ENCODE data around the gene TMEM121.

The TMEM121 gene

DNA sequence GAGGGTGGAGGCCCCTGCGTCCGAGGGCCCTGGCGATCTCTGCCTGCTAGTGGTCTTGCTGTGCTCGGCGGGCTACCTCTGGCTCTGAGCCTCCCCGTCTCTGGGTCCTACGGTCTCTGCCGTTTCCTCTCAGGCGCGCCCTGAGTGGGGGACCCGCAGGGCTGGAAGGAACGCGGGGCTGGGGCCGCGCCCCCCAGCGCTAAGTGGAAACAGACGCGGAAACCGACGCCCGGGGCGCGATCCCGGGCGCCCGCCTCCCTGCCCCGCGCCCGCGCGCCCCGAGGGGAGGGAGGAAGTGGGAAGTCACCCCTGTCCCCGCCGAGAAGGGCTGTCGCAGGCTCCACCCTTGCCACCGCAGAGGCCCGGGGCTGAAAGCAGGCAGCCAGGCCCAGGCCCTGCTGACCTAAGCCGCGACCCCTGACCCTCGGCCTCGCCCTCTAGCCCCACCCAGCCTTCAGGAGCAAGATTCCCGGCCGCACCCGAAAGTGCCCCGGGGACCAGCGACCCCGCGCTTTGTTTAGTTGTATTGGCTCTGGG, 38.9 kb upstream of the TMEM121 start:
- DNase-seq: peak; percentile 65

DNA sequence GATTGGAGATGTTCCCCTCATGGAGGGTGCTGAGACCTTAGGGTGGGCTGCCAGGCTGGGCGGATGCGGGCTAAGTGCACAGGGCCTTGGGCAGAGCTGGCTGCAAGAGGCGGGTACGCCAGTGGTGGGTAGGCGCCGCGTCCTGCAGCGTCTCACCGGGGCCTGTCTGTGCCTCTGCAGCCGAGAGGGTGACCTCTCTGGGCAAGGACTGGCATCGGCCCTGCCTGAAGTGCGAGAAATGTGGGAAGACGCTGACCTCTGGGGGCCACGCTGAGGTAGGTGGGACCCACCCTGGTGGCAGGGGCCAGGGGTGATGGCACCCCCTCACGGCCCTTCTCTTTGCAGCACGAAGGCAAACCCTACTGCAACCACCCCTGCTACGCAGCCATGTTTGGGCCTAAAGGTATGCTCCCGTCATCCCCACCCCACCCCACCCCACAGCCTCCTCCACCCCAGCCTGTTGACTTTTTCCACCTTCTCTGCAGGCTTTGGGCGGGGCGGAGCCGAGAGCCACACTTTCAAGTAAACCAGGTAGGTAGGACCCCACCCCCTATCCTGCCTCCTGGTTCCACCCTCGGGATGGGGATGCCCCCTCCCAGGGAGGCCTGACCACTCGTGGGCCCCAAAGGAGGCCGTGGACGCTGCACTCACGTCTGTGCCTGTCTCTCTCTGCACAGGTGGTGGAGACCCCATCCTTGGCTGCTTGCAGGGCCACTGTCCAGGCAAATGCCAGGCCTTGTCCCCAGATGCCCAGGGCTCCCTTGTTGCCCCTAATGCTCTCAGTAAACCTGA, 38.2 kb upstream of the TMEM121 start:
- DNase-seq: peak; percentile 54

GRCh38 chr14:105488781-105489541, 37.4 kb upstream of the TMEM121 start:
- peak; percentile 47 for DNase-seq

GRCh38 chr14:105489542-105490266, 36.7 kb upstream of the TMEM121 start:
- peak; percentile 92 for DNase-seq

GRCh38 chr14:105490267-105490571, 36.2 kb upstream of the TMEM121 start:
- DNase-seq: no peak

GRCh38 chr14:105490572-105491365, 35.6 kb upstream of the TMEM121 start, which contains the start of gene TEDC1:
TSS of gene TEDC1 (plus strand) at chr14:105491246. CDS start at chr14:105491376, 130 bp downstream.
- peak; percentile 100 for DNase-seq

DNA sequence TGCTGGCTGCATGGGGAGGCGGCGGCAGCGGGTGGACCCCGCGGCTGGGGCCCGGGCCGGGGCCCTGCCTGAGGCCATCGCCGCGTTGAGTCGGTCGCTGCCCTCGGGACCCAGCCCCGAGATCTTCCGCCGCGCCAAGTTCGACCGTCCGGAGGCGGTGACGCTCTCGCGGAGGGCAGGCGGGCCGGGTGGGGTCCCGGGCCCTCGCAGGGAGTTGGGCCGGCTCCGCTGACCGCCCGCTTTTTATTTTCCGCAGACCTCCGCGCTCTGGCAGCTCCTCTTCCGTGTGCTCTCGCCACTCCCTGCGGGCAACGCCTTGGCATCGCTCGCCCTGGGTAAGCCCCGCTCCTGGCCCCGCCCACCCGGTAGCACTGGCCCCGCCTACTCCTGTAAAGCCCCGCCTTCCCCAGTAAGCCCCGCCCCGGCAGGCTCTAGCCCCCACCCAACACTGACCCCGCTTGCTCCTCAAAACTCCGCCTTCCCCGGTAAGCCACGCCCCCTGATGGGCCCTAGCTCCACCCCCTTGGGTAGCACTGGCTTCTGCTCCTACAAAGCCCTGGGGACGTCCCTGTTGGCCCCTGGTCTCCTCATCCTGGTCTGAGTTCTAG, 34.9 kb upstream of the TMEM121 start:
- DNase-seq: peak; percentile 82

DNA sequence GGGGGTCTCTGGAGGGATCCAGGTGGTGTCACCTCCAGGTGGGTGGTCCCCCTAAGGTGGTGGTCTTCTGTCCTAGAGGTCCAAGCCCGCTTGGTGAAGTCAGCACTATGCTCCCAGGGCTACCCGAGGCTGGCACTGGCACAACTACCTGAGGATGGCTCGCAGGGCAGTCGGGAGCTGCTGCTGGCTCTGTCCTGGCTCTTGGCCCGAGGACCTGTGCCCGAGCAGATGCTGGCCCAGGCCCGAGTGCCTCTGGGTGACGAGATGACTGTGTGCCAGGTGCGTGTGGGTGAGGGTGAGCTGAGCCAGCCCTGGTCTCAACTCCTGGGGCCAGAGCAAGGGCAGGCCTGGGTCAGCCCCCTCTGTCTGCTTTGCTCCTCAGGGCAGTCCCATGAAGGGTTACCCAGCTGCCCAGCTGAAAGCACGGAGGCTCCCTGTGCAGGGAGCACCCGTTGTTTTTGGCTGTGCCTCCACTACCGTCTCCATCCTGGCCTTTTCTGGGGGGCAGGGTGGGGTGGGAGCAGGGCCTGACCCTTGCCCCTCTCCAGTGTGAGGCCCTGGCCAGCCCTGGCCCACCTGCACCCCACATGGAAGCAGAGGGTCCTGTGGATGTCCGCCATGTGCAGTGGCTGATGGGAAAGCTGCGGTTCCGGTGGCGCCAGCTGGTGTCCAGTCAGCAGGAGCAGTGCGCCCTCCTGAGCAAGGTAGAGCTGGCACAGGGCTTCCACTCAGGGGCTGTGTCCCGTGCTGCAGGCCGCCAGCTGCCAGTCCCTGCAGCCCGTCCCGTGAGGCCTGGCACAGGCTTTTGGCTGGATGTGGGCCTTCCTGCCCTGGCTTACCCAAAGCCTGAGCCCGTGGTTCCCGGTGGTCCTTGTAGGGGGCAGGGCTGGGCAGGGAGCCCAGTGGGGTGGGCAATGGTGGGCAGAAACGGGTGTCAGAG, 34.1 kb upstream of the TMEM121 start:
- peak; percentile 67 for DNase-seq

DNA sequence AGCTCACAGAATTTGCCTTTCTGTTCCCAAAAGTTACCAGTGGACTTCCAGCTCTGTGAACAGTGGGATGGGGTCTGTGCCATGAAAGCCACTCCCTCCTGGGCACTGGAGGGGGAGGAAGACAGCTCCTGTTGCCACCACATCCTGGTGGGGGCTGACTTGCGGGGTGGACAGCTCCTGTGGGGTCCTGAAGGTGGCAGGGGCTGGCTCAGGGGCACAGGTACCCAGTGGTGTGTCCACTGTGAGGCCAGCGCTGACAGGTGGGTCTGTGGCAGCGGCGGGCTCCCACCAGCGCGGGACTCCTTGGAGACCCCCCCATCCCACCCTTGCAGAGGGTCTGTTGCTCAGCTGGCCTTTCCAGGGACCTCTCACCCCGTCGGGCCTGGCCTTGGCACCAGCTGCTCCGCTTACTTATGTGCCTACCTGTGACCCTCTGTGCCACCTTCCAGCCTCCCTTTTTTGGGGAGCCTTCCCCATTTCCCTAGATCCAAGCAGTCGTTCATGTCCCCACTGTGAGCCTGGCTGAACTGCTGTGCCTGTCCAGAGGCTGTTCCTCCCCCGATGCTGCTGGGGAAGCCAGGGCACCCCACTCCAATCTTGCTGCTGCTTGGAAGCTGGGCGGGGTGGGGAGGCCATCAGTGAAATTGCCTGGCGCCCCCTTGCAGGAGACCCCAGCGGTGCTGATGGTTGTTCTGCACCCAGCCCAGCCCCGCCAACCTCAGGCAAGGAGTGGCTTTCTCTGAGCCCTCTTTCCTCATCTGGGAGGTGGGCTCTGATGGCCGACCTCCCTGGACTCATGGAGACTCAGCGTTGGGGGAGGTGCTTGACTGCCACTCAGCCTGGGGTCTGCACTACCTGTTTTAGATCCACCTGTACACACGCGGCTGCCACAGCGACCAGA, 33.2 kb upstream of the TMEM121 start:
- peak; percentile 48 for DNase-seq

GRCh38 chr14:105493921-105494605, 32.3 kb upstream of the TMEM121 start:
- DNase-seq: no peak

DNA sequence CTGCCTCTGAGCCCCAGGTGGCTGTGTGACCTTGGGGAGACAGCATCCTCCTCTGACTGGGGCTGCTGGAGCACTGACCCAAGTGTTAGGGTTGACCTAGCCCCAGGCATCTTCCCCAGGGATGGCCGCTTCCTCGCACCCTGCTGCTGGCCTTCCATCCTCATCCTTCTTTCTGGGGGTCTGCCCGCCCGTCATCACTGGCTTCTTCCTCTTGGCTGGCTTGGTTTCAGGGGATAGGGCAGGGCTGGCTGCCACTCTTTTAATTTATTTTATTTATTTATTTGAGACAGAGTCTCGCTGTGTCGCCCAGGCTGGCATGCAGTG, 31.8 kb upstream of the TMEM121 start:
- DNase-seq: no peak

DNA sequence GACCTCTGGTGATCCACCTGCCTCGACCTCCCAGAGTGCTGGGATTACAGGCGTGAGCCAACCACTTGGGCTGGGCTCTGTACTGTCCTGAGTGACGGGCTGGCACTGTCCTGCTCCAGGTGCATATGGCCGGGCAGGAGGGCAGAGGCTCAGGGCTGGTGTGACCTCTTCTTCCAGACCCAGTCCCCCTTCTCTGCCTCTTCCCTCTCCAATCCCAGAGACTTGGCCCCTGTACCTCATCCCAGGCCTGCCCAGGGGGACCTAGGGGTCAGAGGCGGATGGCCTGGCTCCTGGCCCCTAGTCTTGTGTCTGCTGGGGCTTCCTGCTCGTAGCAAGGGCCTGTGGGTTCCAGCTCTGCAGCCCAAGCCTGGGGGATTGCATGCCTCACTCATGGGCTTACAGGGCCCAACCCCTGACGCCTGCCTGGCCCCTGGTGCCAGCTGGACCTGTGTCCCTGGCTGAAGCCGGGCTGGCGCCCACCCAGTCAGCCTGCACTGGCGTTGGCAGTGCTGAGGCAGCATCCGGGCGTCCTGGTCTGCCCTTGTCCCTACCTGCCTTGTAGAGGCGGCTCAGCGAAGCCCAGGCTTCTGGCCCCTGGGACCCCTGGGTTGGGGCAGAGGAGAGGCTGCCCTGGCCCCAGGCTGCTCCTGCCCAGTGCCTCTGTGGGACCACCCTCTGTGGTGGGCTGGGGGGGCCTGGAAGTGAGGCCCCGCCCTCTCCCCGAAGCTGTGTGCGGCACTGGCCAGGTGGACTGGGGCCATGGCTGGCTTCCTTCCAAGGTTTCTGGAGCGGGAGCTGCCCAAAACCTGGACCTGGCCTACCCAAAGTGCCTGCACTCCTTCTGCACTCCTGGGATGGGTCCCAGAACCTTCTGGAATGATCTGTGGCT, 31.0 kb upstream of the TMEM121 start:
- peak; percentile 63 for DNase-seq

DNA sequence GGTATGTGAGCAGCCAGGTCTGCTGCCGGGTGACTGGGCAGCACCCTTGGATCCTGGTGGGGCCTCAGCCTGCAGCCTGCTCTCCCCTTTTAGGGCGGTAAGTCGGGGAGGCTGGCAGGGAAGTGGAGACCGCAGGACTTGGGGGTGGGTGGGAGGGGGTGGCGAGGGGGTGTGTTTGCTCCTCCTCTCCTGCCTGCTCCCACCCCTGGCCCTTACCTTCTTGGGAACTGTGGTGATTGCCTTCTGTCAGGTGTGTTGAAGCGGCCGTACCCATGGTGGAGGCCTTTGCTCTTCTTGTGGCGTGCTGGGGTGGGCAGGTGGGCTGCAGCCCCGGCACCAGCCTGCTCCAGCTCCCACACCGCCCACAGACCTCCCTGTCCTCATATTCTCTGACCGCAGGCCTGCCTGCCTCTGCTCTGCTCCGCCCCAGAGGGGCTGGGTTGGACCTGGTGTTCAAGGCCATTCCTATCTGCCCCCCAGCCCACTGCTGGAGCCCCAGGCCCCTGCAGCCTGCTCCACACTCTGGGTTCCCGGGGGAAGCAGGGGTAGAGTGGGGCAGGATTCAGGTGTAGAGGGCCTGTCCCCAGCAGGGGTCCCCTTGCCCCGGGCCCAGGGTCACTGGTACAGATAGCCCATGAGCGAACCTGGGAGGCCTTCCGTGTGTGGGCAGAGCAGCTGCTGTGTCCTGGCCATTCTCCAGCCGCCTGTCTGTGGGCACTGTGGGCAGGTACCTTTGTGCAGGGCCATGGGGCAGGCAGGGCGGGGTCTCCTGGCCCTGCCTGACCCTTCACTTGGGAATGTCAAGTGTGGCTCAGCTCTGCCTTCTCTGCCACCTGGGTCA, 30.2 kb upstream of the TMEM121 start:
- DNase-seq: no peak

- DNase-seq: no peak
Observed at GRCh38 chr14:105496831-105497591, 29.4 kb upstream of the TMEM121 start.

- DNase-seq: no peak
Observed at GRCh38 chr14:105497671-105498429, 28.5 kb upstream of the TMEM121 start.
